ENCODE data around the gene SIGLEC9. TPM values are rescaled to one million over a fixed set of nuclear protein-coding genes. Genes with fewer than 3 reads are reported as not detected.
A peak's percentile ranks its signal among the peaks of the same experiment; 100 is the strongest.

SIGLEC9 gene
- total RNA-seq, 1 donor from 2014 or later, result 0.82 TPM

- no peak for DNase-seq (ENCODE audit: low spot score)
- peaks cover 24% of the 10 kb centered on the region for H3K36me3 Mint-ChIP-seq (ENCODE audit: low read depth, unreplicated experiment)
- H3K27ac Mint-ChIP-seq (ENCODE audit: unreplicated experiment), result no peak overlapping the region
- no peak overlapping the region for H3K4me3 Mint-ChIP-seq (ENCODE audit: unreplicated experiment)
- H3K9me3 Mint-ChIP-seq (ENCODE audit: unreplicated experiment), result no peaks in the 10 kb centered on the region
- TF ChIP-seq CTCF (IDR thresholded peaks at IDR 0.05; ENCODE audit: unreplicated experiment), result no peak
- H3K4me1 Mint-ChIP-seq (ENCODE audit: unreplicated experiment), result peaks cover 8% of the 10 kb centered on the region
- peaks cover 4% of the 10 kb centered on the region for H3K27me3 Mint-ChIP-seq (ENCODE audit: unreplicated experiment)
Observed at GRCh38 chr19:51100601-51101000, 24.1 kb upstream of the SIGLEC9 start.

- DNase-seq (ENCODE audit: low spot score), result no peak
- Mint-ChIP-seq H3K27ac (ENCODE audit: unreplicated experiment) (peak overlapping the region; percentile 57), H3K4me1 (ENCODE audit: unreplicated experiment) (peaks cover 8% of the 10 kb centered on the region), H3K27me3 (ENCODE audit: unreplicated experiment) (peaks cover 10% of the 10 kb centered on the region), H3K9me3 (ENCODE audit: unreplicated experiment) (no peaks in the 10 kb centered on the region), H3K36me3 (ENCODE audit: low read depth, unreplicated experiment) (peaks cover 29% of the 10 kb centered on the region), H3K4me3 (ENCODE audit: unreplicated experiment) (no peak overlapping the region)
- TF ChIP-seq CTCF (IDR thresholded peaks at IDR 0.05; ENCODE audit: unreplicated experiment), result no peak
Observed at GRCh38 chr19:51101171-51101865, 23.4 kb upstream of the SIGLEC9 start.

GRCh38 chr19:51102991-51103390, 21.7 kb upstream of the SIGLEC9 start:
- H3K4me1 Mint-ChIP-seq (ENCODE audit: unreplicated experiment), result peaks cover 7% of the 10 kb centered on the region
- no peak for DNase-seq (ENCODE audit: low spot score)
- H3K9me3 Mint-ChIP-seq (ENCODE audit: unreplicated experiment), result no peaks in the 10 kb centered on the region
- no peak overlapping the region for H3K27ac Mint-ChIP-seq (ENCODE audit: unreplicated experiment)
- peak overlapping the region; percentile 48 for H3K4me3 Mint-ChIP-seq (ENCODE audit: unreplicated experiment)
- TF ChIP-seq CTCF (IDR thresholded peaks at IDR 0.05; ENCODE audit: unreplicated experiment), result no peak
- H3K36me3 Mint-ChIP-seq (ENCODE audit: low read depth, unreplicated experiment), result peaks cover 34% of the 10 kb centered on the region
- peaks cover 11% of the 10 kb centered on the region for H3K27me3 Mint-ChIP-seq (ENCODE audit: unreplicated experiment)

- peaks cover 34% of the 10 kb centered on the region for H3K36me3 Mint-ChIP-seq (ENCODE audit: low read depth, unreplicated experiment)
- TF ChIP-seq CTCF (IDR thresholded peaks at IDR 0.05; ENCODE audit: unreplicated experiment), result no peak
- DNase-seq (ENCODE audit: low spot score), result no peak
Observed at GRCh38 chr19:51103926-51104341, 20.8 kb upstream of the SIGLEC9 start.

GRCh38 chr19:51107406-51108065, 17.2 kb upstream of the SIGLEC9 start:
- no peak for TF ChIP-seq CTCF (IDR thresholded peaks at IDR 0.05; ENCODE audit: unreplicated experiment)
- peak overlapping the region; percentile 96 for H3K27ac Mint-ChIP-seq (ENCODE audit: unreplicated experiment)
- H3K36me3 Mint-ChIP-seq (ENCODE audit: low read depth, unreplicated experiment), result peaks cover 31% of the 10 kb centered on the region
- no peaks in the 10 kb centered on the region for H3K9me3 Mint-ChIP-seq (ENCODE audit: unreplicated experiment)
- H3K4me1 Mint-ChIP-seq (ENCODE audit: unreplicated experiment), result peaks cover 9% of the 10 kb centered on the region
- H3K27me3 Mint-ChIP-seq (ENCODE audit: unreplicated experiment), result peaks cover 15% of the 10 kb centered on the region
- H3K4me3 Mint-ChIP-seq (ENCODE audit: unreplicated experiment), result peak overlapping the region; percentile 98
- peak; percentile 18 for DNase-seq (ENCODE audit: low spot score)

More at GRCh38 chr19:51103926-51104341, 20.8 kb upstream of the SIGLEC9 start:
- peaks cover 9% of the 10 kb centered on the region for H3K4me1 Mint-ChIP-seq (ENCODE audit: unreplicated experiment)
- no peaks in the 10 kb centered on the region for H3K9me3 Mint-ChIP-seq (ENCODE audit: unreplicated experiment)
- peaks cover 15% of the 10 kb centered on the region for H3K27me3 Mint-ChIP-seq (ENCODE audit: unreplicated experiment)
- H3K4me3 Mint-ChIP-seq (ENCODE audit: unreplicated experiment), result peak overlapping the region; percentile 67
- H3K27ac Mint-ChIP-seq (ENCODE audit: unreplicated experiment), result no peak overlapping the region

Data from endothelial cell (in vitro differentiated cells).